Prostate gland (tissue), 2 donors: ENCODE measurements around the gene KCNQ4. TPM values are rescaled to one million over a fixed set of nuclear protein-coding genes. Genes with fewer than 3 reads are reported as not detected.

Experiments
- DNase-seq: peaks from one replicate; pipeline ENCODE4 v3.0.0-alpha.2; 2019; ENCODE audit warnings: low spot score
- H3K27ac ChIP-seq, 2 donors: fragments of 200-600 bp; sonication (generic); 2 replicates each; pipeline ENCODE4 v1.5.1; 2017 to 2019
- H3K27me3 ChIP-seq: fragments of 200-600 bp; sonication (generic); replicated peaks from 2 replicates; pipeline ENCODE4 v1.5.1; 2019; ENCODE audit not compliant: insufficient read depth
- H3K36me3 ChIP-seq, 2 donors: fragments of 200-600 bp; sonication (generic); 1 replicate in 1 of 2; 2 replicates in 1 of 2; pipeline versions ENCODE4 v1.5.1 to v1.8.1; 2017 to 2019
- H3K4me1 ChIP-seq: fragments of 200-600 bp; sonication (generic); replicated peaks from 2 replicates; pipeline ENCODE4 v1.5.1; 2019
- H3K4me3 ChIP-seq, 2 donors: fragments of 200-600 bp; sonication (generic); 2 replicates each; pipeline ENCODE4 v1.5.1; 2017 to 2019
- H3K9me3 ChIP-seq: fragments of 200-600 bp; sonication (generic); 2 replicates; pipeline ENCODE4 v1.5.1; 2017
- CTCF ChIP-seq, 4 experiments: fragments of 200-600 bp in 2 of 4; fragments of 450-650 bp in 2 of 4; sonication (generic) in 2 of 4; IDR thresholded peaks; 1 replicate in 3 of 4; 2 replicates in 1 of 4; pipeline ENCODE4 v1.5.1; 2016 to 2019; ENCODE audit warnings: antibody characterized with exemption in 4 of 4, mild to moderate bottlenecking in 2 of 4, moderate library complexity in 2 of 4
- POLR2A ChIP-seq: fragments of 450-650 bp; IDR thresholded peaks from one replicate; pipeline ENCODE4 v1.6.1; 2016; ENCODE audit warnings: antibody characterized with exemption, mild to moderate bottlenecking
- POLR2AphosphoS5 ChIP-seq: sonication (generic); formaldehyde crosslinking; IDR thresholded peaks from one replicate; pipeline ENCODE4 v1.6.1; 2017; ENCODE audit warnings: antibody characterized with exemption
- WGBS: methylation state at CpG from one replicate; pipeline ENCODE4 v1.1.5; 2018; 5-methylcytosine and 5-hydroxymethylcytosine counted together
- intact Hi-C: fragments of 100-400 bp; cut with DNase I; formaldehyde crosslinking; loops from one replicate; pipeline ENCODE4 v1.14.2; 2022
- total RNA-seq, 2 donors: library from RNA; depleted of rRNA; stranded (reverse); fragments of >200 nt; gene quantifications; one replicate each; pipeline ENCODE4 v1.1.0, GENCODE V29; 2016

The KCNQ4 gene
- total RNA-seq, 2 donors from 2014 or later = 1.8 to 3.1 TPM

- TF ChIP-seq CTCF (IDR thresholded peaks at IDR 0.05) (no peak), POLR2AphosphoS5 (no peak), POLR2A (no peak)
- H3K4me3 ChIP-seq = no peak overlapping the region
- H3K4me1 ChIP-seq = peaks cover 6% of the 10 kb centered on the region
- intact Hi-C loops = no loop called here
- 77% methylated on average over 6 of the region's 6 CpGs for WGBS
- peaks cover 2% of the 10 kb centered on the region for H3K27me3 ChIP-seq
- H3K36me3 ChIP-seq = no peaks in the 10 kb centered on the region
- no peaks in the 10 kb centered on the region for H3K9me3 ChIP-seq
- no peak for DNase-seq
- H3K27ac ChIP-seq = no peak overlapping the region
These were observed 97.4 kb downstream of the KCNQ4 start for GRCh38 chr1:40880813-40881549.

- TF ChIP-seq CTCF (IDR thresholded peaks at IDR 0.05) (no peak), POLR2A (no peak), POLR2AphosphoS5 (no peak)
- Histone ChIP-seq H3K27me3 (peaks cover 2% of the 10 kb centered on the region), H3K4me1 (no peaks in the 10 kb centered on the region), H3K27ac (no peak overlapping the region), H3K9me3 (no peaks in the 10 kb centered on the region), H3K4me3 (no peak overlapping the region), H3K36me3 (no peaks in the 10 kb centered on the region)
- 29% methylated on average over 73 of the region's 73 CpGs for WGBS
- intact Hi-C loops = no loop called here
- DNase-seq = no peak
These were observed 100.6 kb downstream of the KCNQ4 start for GRCh38 chr1:40884055-40884795.

- Histone ChIP-seq H3K27me3 (peaks cover 2% of the 10 kb centered on the region), H3K36me3 (no peaks in the 10 kb centered on the region), H3K9me3 (no peaks in the 10 kb centered on the region), H3K4me3 (no peak overlapping the region), H3K27ac (no peak overlapping the region), H3K4me1 (no peaks in the 10 kb centered on the region)
- DNase-seq = no peak
- TF ChIP-seq POLR2A = no peak
- no peak for TF ChIP-seq CTCF (IDR thresholded peaks at IDR 0.05)
- TF ChIP-seq POLR2AphosphoS5 = no peak
- 59% methylated on average over 7 of the region's 7 CpGs for WGBS
- intact Hi-C loops = no loop called here
These were observed 102.9 kb downstream of the KCNQ4 start for GRCh38 chr1:40886318-40887011.

GRCh38 chr1:40887012-40887378 is 103.4 kb downstream of the KCNQ4 start:
- H3K4me1 ChIP-seq = no peaks in the 10 kb centered on the region
- H3K27me3 ChIP-seq = peaks cover 2% of the 10 kb centered on the region
- 55% methylated on average over 1 of the region's 1 CpG for WGBS
- H3K9me3 ChIP-seq = no peaks in the 10 kb centered on the region
- TF ChIP-seq CTCF (IDR thresholded peaks at IDR 0.05) (no peak), POLR2AphosphoS5 (no peak), POLR2A (no peak)
- intact Hi-C loops = no loop called here
- no peak overlapping the region for H3K4me3 ChIP-seq
- DNase-seq = no peak
- no peak overlapping the region for H3K27ac ChIP-seq
- no peaks in the 10 kb centered on the region for H3K36me3 ChIP-seq
